NCI-H146 treated with DMSO at 0.1 percent for 48 hours (cell line): ENCODE results near the gene BEAN1.
"Not testable (repeated sequence)": the region's sequence is repeated elsewhere in the genome, so short reads cannot be mapped to it uniquely, and the experiment has no call there.

Source experiments
- DNase-seq: peaks from one replicate; lab custom pipeline; 2025; ENCODE audit not compliant: unreplicated experiment; lab: John Stamatoyannopoulos, UW

The BEAN1 gene

GRCh38 chr16:66484453-66485213 lies 57.5 kb downstream of the BEAN1 start:
- DNase-seq: no peak

GRCh38 chr16:66485376-66485775 lies 58.3 kb downstream of the BEAN1 start:
- DNase-seq: no peak

- DNase-seq: no peak
Observed at GRCh38 chr16:66486199-66486772, 59.2 kb downstream of the BEAN1 start.

- DNase-seq: peak; percentile 63
Observed at GRCh38 chr16:66486773-66487579, 59.9 kb downstream of the BEAN1 start.

GRCh38 chr16:66487580-66488275 lies 60.6 kb downstream of the BEAN1 start:
- DNase-seq: no peak

GRCh38 chr16:66488505-66488904 lies 61.4 kb downstream of the BEAN1 start:
- no peak for DNase-seq

- DNase-seq: no peak
Observed at GRCh38 chr16:66489385-66489784, 62.3 kb downstream of the BEAN1 start.

- no peak for DNase-seq
Observed at GRCh38 chr16:66489818-66490217, 62.7 kb downstream of the BEAN1 start.

GRCh38 chr16:66490774-66491715 lies 64.0 kb downstream of the BEAN1 start:
- no peak for DNase-seq

GRCh38 chr16:66491716-66492064 lies 64.6 kb downstream of the BEAN1 start:
- DNase-seq: no peak

GRCh38 chr16:66493490-66494401 lies 66.7 kb downstream of the BEAN1 start:
- no peak for DNase-seq

- DNase-seq: no peak
Observed at GRCh38 chr16:66494916-66495315, 67.8 kb downstream of the BEAN1 start.

- DNase-seq: no peak
Observed at GRCh38 chr16:66495440-66495839, 68.3 kb downstream of the BEAN1 start.

- not testable (repeated sequence) for DNase-seq
Observed at GRCh38 chr16:66496226-66496625, 69.1 kb downstream of the BEAN1 start.

- not testable (repeated sequence) for DNase-seq
Observed at GRCh38 chr16:66497921-66498320, 70.8 kb downstream of the BEAN1 start.

GRCh38 chr16:66501563-66501962 lies 74.5 kb downstream of the BEAN1 start:
- DNase-seq: not testable (repeated sequence)

- DNase-seq: no peak
Observed at GRCh38 chr16:66502020-66502913, 75.2 kb downstream of the BEAN1 start.

GRCh38 chr16:66503030-66503429 lies 75.9 kb downstream of the BEAN1 start:
- no peak for DNase-seq
